GM12864 (cell line): ENCODE results near the gene AGXT.

ENCODE experiments used
- DNase-seq: peaks from one replicate; pipeline ENCODE4 v3.0.0-alpha.2; 2011; ENCODE audit warnings: low read depth
- H3K4me3 ChIP-seq: 2 replicates; pipeline ENCODE4 v1.5.1; 2011; ENCODE audit warnings: mild to moderate bottlenecking, low read depth, low read length, control low read depth
- TF ChIP-seq, protein P1 (sequence below): IDR thresholded peaks from 2 replicates; pipeline ENCODE4 v1.5.1; 2011; ENCODE audit warnings: low read depth, mild to moderate bottlenecking, moderate library complexity, low read length, control low read depth, inconsistent platforms; ENCODE audit errors: missing control alignments

The AGXT gene

DNA sequence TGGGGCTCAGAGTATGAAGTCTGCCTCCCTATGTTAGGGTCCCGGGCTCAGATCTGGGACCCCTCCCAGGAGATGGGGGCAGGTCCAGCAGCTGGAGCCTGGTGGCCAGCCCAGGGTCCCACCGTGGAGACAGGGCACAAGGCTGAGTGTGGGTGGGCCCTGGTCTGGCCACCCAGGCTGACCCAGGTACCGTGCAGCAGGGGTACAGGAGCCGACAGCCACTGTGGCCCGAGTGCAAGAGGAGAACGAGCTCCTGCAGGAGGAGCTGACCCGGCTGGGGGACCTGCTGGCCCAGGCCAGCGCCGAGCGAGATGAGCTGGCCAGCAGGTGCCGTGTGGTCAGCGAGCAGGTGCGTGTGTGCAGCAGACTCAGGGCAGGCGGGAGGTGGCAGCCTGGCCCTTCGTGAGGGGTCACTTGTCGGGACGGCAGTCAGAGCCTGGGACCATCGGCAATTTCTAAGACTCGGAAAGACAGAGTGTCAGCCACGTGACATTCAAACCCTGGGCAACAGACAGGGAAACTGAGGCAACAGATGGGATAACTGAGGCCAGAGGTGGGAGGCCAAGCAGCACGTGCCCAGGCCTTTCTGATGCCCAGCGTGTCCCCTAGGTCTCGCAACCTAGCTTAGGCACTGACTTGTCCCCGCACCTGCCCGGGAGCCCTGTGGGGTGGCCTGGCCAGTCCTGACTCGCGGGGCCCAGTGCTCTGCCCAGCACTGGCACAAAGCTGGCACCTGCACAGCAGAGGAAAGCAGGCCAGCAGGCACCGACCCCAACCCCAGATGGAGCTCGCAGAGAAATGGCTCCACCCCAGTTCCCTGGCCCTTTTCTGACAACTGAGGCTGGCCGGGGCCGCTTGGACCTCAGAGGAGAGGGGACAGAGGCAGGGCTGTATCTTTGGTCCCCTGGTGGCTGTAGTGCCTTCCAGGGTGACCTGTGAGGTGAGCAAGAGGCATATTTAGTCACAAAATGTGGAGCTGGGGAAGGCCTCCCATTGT lies 51.5 kb downstream of the AGXT start:
- DNase-seq = no peak
- H3K4me3 ChIP-seq = no peak overlapping the region
- TF ChIP-seq, protein P1, sequence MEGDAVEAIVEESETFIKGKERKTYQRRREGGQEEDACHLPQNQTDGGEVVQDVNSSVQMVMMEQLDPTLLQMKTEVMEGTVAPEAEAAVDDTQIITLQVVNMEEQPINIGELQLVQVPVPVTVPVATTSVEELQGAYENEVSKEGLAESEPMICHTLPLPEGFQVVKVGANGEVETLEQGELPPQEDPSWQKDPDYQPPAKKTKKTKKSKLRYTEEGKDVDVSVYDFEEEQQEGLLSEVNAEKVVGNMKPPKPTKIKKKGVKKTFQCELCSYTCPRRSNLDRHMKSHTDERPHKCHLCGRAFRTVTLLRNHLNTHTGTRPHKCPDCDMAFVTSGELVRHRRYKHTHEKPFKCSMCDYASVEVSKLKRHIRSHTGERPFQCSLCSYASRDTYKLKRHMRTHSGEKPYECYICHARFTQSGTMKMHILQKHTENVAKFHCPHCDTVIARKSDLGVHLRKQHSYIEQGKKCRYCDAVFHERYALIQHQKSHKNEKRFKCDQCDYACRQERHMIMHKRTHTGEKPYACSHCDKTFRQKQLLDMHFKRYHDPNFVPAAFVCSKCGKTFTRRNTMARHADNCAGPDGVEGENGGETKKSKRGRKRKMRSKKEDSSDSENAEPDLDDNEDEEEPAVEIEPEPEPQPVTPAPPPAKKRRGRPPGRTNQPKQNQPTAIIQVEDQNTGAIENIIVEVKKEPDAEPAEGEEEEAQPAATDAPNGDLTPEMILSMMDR = no peak

DNA sequence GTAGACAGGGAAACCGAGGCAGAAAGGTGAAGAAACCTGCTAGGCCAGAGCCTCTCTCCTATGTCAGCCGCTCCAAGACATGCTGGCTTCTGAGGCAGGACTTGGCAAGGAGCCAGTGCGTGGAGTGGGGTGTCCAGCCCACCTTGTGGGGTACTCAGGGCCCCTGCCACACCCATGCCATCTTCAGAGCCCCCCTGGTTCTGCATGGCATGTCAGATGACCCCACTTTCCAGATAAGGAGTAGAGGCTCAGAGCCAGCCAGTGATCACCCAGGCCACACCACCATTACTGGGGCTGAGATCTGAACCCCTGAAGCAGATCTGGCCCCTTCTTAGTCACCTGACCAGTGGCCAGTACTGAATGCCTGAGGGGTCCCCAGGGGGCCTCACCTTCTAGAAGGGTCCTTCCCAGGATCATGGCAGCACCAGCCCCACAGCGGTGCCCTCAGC lies 52.2 kb downstream of the AGXT start:
- DNase-seq = no peak
- no peak overlapping the region for H3K4me3 ChIP-seq
- TF ChIP-seq, protein P1 = no peak

DNA sequence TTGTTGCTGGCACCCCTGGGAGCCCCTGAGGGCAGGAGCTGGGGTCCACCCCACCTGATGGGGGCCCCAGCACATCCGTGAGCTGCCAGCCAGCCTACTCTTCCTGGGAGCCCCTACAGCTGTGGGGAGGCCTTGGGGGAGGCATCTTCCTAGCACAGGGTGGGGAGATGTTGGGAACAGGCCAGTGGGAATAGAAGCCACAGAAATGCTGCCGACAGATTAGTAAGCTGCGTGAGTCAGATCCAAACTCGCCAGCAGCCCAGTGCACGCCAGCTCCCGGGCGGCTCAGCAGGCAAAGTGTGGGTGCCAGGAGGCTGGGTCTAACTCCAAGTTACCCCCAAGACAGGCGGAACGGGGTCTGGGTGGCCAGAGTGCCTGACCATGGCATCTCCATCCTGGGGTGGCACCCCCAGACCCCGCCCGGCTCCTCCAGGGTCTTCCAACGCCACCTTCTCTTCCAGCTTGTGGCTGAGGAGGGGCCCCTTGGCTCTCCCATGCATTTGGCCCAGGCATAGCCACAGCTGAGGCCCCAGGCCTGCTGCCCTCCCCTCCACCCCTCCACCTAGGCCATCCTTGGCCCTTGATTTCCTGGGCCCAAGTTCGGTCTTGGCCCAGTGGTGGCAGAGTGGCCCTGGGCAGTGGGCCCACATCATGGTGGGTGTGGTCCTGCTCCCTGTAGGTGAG lies 52.8 kb downstream of the AGXT start:
- DNase-seq = no peak
- H3K4me3 ChIP-seq = no peak overlapping the region
- TF ChIP-seq, protein P1 = no peak

DNA sequence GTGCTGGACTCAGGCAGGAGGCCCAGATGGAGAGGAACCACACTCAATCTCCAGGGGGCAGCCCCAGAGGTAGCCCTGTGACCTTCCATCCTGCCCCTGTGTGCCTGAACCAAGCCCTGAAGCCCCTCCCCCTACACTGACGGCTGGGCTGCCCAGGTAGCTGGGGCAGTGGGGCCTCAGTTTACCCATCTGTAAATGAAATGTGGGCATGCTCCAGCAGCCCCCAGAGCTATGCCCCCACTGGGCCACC lies 53.3 kb downstream of the AGXT start:
- no peak overlapping the region for H3K4me3 ChIP-seq
- DNase-seq = no peak
- TF ChIP-seq, protein P1 = no peak

DNA sequence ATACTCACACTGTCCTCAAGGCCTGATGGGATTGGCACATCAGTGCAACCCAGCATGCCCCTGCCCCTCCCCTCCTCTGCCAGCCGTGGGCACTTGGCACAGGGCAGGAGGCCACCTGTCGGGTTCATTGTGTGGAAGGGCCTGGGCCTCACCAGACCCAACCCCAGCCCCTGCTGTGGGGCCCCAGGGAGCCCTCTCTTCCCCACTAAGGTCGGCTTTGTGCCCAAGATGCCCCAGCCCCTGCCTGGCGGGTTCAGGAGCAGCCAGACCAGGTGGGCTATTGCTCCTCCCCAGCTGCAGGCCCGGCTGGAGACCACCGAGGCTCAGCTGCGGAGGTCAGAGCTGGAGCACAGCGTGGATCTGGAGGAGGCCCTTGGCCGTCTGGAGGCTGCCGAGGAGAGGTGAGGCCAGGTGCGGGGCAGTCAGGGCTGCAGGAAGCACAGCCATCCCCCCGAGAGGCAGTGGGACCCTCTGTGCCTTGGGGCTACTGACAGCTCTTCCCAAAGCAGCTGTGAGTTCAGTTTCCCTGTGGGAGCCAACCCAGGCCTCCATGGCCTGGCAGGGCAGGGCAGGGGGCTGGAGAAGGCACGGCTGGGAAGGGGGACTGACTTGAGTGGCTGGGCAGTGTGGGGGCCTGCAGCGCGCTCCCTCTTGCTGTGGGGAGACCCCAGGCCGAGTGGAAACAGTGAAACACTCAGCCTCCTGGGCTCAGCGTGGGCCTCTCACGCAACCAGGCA lies 53.8 kb downstream of the AGXT start:
- H3K4me3 ChIP-seq = no peak overlapping the region
- no peak for DNase-seq
- TF ChIP-seq, protein P1 = no peak

DNA sequence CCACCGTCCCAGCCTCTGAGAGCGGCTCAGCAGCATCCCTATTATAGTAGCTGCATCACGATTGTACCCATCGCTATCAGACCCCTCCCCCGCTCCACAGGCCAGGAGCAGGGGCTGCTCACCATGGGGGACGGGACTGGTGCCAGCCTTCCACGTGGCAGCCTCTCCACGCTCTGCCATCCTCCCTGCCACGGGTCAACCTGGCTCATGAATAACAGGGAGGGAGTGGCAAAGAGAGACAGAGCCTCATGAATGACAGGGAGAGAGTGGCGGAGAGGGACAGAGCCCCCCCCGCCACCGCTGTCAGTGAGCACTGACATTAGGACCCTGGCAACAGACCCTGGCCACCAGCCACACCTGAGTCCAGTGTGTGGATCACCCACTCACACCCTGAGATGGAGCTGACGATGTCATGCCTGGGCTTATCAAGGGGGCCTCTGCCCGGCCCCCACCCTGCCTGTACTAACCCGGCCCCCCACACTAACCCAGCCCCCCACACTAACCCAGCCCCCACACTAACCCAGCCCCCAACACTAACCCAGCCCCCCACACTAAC lies 54.4 kb downstream of the AGXT start:
- no peak for DNase-seq
- no peak overlapping the region for H3K4me3 ChIP-seq
- TF ChIP-seq, protein P1 = no peak
